NB4 (cell line): ENCODE results near the gene UBAP2.

Source experiments
- DNase-seq: peaks from one replicate; pipeline ENCODE4 v3.0.0; 2010; ENCODE audit warnings: low read depth
- H3K4me3 ChIP-seq: one replicate; pipeline ENCODE4 v1.5.1; 2011; ENCODE audit warnings: mild to moderate bottlenecking, low read depth, low read length, moderate library complexity
- MYC ChIP-seq: IDR thresholded peaks from 2 replicates; pipeline ENCODE4 v1.6.1; 2011; ENCODE audit warnings: low read depth, low read length
- POLR2A ChIP-seq: IDR thresholded peaks from 2 replicates; pipeline ENCODE4 v1.6.1; 2011; ENCODE audit warnings: mild to moderate bottlenecking; ENCODE audit not compliant: insufficient read length; ENCODE audit errors: extremely low read depth
- TF ChIP-seq, protein P1 (sequence below): IDR thresholded peaks from 2 replicates; pipeline ENCODE4 v1.6.1; 2011; ENCODE audit warnings: low read depth, low read length
- TF ChIP-seq, protein P2 (sequence below): IDR thresholded peaks from one replicate; pipeline ENCODE4 v1.5.1; 2012; ENCODE audit warnings: low read depth, low read length

UBAP2 gene

DNA sequence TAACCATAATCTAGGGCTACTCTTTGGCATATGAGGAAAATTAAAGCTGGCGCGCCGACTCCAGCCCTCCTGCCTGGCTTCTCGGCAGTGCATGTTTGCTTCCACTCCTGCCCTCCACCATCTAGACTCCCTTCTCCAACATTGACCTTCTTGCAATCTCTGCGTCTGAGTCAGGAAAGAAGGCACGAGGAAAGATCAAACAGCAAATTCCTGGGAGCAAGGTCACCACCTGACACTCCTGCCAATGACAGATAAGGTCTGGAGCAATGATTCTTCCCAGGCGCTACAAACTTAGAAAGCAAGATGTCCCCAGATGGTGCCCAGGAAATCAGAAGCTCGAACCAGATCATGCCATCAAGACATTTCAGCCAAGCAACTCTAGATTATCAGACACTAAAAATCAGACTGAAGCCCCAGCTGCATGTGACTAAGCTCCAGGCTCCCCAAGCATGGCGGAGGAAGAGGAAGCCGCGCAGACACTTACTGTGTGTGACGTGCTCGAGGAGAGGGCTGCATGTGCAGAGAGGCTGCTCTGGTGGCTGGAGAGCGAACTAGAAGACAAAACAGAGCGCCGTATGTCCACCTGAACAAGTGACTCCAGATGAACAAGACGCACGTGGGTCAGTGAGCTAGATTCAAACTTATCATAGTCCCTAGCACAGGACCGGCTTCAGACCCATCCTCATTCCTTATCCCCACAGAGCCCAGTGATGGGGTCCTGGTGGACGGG is 116.4 kb downstream of the UBAP2 start:
- no peak for DNase-seq
- H3K4me3 ChIP-seq: no peak overlapping the region
- TF ChIP-seq POLR2A: peak; percentile 20
- no peak for TF ChIP-seq MYC
- TF ChIP-seq, protein P1, sequence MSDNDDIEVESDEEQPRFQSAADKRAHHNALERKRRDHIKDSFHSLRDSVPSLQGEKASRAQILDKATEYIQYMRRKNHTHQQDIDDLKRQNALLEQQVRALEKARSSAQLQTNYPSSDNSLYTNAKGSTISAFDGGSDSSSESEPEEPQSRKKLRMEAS: no peak
- TF ChIP-seq, protein P2, sequence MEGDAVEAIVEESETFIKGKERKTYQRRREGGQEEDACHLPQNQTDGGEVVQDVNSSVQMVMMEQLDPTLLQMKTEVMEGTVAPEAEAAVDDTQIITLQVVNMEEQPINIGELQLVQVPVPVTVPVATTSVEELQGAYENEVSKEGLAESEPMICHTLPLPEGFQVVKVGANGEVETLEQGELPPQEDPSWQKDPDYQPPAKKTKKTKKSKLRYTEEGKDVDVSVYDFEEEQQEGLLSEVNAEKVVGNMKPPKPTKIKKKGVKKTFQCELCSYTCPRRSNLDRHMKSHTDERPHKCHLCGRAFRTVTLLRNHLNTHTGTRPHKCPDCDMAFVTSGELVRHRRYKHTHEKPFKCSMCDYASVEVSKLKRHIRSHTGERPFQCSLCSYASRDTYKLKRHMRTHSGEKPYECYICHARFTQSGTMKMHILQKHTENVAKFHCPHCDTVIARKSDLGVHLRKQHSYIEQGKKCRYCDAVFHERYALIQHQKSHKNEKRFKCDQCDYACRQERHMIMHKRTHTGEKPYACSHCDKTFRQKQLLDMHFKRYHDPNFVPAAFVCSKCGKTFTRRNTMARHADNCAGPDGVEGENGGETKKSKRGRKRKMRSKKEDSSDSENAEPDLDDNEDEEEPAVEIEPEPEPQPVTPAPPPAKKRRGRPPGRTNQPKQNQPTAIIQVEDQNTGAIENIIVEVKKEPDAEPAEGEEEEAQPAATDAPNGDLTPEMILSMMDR: no peak

DNA sequence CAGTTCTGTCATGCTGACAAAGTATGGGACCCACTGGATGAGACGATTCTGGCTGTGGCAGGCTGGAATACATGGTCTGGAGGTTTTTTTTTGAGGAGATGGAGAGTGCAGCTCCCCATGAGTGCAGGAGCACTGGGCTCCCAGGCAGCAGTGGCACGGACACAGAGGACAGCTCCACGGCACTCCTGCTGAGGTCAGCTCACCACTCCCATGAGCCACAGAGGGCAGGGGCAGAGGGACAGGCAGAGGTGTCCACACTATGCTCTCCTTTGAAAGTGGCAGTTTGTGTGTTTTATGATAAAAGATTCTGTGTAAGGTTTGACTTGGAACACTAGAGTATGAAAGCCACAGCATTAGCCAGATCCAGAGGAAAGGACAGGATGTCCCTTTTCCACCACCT is 117.4 kb downstream of the UBAP2 start:
- no peak overlapping the region for H3K4me3 ChIP-seq
- no peak for TF ChIP-seq POLR2A
- TF ChIP-seq, protein P2: no peak
- TF ChIP-seq MYC: no peak
- TF ChIP-seq, protein P1: no peak
- no peak for DNase-seq

DNA sequence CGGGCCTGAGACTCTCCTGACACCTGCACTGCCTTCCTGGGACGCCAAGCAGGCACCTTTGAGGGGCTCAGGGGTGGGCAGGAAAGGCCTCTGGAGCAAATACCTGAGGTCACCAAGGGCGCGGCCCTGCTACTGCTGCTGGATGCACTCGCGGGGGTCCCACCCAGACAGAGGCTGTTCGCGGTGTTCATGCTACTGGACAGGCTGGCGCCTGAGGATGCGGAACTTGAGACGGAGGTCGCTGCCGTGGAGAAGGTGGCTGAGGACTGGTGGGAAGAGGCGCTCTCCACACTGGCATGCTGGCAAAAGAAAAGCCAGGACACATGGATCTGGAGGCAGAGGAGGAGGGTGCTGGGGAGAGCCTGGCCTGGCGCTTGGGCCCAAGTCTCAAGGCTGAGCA is 121.0 kb downstream of the UBAP2 start:
- no peak for TF ChIP-seq MYC
- TF ChIP-seq, protein P1: no peak
- TF ChIP-seq, protein P2: no peak
- TF ChIP-seq POLR2A: no peak
- no peak overlapping the region for H3K4me3 ChIP-seq
- no peak for DNase-seq

DNA sequence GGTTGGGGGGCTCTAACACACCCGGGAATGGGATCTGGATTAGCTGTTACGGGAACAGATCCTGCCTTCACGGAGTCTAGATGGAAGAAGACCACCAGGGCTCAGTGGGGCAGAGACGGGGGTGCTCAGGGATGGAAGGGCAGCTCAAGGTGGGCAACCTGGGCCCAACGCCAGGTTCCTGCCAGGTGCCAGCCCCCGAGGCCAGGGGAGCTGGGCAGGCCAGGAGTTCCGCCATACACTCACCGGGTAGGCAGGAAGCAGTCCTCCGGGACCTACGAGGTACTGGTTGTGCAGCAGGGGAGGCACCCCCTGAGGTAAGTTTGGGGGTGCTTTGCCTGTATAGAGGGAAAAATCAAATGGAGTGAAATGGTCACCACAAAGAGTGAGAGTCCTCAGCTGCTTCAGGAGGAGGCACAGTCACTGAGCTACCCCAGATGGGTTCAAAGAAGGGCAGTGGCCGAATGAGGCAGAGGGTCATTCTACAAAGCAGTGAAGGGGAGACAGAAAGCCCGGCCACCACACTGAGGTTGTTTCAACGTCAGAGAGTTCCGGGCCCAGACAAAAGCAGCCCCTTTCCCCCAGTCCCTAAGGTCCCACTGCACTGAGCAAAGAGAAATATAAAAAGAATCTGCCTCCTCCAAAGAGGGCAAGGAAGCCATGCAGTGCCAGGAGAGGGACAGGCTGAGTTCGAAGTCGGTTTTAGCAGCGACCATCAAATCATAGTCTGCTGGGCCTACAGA is 121.8 kb downstream of the UBAP2 start:
- H3K4me3 ChIP-seq: no peak overlapping the region
- no peak for TF ChIP-seq POLR2A
- TF ChIP-seq, protein P1: no peak
- TF ChIP-seq MYC: no peak
- TF ChIP-seq, protein P2: no peak
- DNase-seq: no peak

DNA sequence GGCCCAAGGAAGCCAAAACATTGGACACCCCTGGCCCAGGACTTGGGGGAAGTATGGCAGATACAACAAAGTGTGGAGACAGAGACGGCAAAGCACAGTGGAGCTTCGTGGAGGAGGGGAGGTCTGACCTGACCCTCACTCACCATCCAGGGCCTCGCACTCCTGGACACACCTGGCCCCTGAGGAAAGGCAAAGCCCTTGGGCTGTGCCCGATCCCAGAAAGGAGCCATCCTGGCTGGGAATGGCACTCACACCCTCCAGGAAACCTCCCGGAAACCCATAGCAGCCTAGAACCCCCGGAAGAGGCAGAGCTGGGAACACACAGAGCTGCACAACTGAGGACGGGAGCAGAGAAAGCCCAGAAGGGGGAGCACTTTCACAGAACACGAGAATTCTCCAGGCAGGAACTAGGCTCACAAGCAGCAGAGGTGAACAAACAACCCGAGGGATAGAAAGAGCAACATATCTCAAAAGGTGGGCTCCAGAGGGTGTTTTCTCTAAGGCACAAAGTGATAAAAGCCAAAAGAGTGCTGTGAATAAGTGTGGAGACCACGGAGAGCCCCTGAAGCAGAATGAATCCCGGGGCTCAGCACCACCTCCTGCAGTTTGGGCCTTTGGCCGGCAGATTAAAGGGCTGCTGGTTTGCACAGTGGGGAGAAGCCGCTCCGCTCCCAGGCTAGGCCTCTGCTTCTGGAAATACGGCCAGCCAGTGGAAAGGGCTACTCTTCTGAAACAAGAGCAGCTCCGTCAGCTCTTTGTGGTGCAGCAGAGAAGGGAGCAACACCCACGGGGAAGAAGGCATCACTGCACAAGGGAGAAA is 123.5 kb downstream of the UBAP2 start:
- peak; percentile 76 for DNase-seq

More for the DNA sequence above, 123.5 kb downstream of the UBAP2 start:
- H3K4me3 ChIP-seq: no peak overlapping the region
- TF ChIP-seq MYC (no peak), POLR2A (no peak)
- TF ChIP-seq, protein P2: peak; percentile 90
